ENCODE data around the gene HDAC4.

Gene HDAC4

DNA sequence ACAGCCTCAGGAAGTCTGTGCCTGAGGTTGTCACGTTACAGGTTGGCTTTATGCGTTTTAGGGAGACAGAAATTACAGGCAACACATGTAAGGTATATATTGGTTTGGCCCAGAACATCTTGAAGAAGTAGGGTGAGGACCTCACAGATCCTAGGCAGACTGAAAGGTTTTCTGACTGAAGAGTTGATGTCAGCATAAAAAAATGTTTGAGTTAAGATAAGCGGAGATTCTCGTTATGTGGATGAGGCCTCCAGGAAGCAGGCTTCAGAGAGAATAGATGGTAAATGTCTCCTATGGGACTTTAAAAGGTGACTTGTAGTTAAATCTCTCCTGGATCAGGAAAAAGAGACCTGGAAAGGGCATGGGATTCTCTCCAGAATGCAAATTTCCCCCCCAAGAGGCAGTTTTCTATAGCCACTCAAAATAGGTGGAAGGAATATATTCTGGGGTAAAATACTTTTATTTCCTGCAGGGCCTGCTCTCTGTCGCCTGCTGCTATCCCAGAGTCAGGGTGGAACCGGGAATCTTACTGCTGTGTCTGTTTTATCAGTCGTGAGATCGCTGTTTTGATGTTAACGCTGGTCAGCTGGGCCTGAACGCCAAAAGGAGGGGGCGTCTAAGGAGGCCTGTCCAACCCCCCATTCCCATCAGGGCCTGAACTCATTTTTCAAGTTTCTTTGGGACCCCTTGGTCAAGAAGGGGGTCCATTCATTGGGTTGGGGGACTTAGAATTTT, 171.1 kb downstream of the HDAC4 start:
- FAIRE-seq: no peak

DNA sequence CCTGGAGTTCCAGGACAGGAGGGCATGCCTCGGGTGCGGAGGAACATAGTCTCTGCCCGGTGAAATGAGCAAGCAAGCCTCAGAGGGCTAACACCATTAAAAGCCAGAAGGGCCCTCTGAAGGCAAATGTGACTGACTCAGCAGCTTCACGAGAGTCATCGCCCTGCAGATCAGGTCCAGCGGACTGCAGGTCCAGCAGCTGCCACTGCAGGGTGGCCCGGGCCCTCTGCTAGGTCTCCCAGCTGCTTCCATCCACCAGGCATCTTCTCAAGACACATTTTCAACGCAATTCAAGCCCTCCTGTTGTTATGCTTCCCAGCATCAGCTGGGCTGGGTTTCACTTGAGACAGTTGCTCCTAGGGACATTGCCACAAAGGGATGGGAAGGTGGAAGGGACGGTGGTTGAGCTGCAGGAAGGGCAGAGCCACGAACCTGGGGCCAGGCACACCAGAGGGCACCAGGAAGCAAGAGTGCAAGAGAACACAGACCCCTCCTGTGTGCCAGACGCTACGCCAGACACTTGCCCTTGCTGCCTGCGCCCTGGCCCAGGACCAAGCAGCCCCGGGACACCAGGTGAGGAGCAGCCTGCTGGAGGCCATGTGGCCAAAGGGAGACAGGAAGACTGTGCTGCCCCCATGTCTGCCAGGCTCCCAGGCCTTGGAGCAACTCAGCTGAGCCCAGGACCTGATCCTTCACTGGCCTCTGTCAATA, 173.0 kb downstream of the HDAC4 start:
- no peak for FAIRE-seq

DNA sequence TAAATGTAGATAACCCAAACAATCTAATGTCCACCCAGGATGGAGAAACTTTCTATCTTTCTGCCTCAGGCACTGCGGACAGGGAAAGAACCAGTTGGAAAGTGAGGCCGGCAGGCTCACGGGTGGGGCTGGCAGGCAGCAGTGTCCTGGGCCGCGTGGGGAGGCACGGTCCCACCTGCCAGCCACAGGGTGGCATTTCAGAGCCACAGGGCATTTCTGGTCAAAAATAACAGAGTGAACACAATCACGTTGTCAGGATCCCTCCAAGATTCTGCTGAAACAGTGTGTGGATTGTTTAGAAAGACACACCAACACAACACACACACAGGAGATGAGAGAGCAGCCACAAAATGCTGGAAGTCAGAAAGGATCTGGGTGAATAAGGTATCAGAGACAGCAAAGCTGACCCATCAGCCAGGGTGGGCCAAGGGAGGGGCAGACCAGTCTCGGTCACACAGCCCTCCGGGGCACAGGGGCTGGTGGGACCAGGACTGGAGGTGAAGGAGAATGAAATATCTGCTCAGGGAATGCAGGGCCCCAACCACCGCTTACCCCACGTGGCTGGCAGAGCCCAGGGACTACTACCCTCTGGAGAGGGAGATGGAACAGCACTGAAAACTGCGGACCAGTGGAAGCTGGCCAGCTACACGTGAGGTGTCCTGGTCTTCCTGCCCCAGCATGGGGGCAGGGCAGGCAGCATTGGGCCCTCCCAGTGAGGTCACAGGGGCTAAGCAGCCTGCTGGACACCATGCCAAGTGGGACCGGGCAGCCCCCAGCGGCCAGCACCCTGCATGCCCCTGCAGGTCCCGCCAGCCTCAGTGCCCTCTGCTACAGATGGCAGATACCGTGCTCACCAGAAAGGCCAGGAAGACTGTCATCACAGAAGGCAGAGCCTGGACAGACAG, 173.9 kb downstream of the HDAC4 start:
- no peak for FAIRE-seq

DNA sequence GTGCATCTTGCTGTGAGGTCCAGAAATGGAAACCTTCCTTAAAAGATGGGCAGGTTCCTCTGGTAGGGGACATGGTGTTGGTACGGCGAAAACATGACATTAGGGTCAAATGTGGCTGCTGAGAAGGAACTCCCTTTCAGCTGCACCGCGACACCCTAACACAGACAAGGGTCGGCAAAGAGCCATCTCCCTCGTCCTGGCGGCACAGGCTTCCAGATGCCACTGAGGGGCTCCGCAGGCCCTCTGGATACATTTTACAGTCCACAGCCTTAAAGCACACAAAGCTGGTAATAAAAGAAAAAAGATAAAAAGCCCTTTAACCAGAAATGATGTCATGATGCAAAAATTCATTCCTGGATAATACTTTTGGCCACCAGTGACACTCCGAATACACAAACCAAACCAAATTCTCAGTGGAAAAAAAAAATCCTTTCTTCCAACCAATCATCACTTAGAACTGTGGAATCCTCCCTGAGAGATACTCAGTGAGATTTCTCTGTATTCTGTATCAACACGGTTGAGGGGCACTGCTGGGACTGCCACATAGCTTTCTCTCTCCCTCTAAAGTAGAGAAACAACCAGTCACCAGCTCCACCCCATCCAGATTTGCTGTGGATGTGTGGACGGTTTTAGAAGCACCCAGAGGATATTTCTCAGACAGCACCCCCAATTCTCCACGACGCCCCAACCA, 174.8 kb downstream of the HDAC4 start:
- FAIRE-seq: no peak

DNA sequence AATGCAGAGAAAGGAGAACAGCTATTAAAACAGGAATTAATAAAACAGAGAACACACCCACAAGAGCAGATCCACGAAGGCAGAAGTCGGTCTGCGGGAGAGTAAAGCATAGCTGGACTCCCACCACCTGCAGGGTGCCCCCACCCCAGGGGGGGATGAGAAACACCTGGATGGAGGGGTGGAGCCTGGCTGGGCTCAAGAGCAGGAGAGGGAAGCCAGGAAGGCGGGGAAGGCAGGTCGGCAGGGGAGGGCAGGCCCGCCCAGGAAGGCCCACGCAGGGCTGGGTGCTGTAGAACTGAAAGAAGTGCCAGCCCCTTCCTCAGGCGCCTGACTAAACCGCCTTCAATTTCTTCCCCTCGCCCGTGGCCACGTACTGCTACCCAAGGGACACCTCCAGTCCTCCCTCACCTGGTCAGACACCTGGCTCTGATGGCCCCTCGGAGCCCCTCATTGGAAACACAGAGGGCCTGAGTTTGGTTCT, 175.4 kb downstream of the HDAC4 start:
- FAIRE-seq: no peak

DNA sequence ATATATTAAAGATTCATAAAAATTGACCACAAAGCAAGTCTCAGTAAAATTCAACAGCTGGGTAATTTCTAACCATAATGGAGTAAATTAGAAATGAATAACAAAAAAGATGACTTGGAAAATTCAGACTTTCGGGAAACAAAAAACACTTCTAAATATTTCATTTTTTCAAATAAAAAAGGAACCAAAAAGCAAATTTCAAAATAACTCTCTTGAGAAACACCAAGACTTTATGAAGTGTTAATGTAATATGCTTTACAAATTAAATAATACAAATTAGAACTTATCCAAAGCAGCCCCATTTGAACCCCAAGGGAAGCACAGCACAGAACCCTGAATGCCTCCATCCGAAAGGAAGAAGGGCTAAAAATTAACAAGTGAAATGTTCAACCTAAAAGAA, 175.9 kb downstream of the HDAC4 start:
- peak; percentile 51 for FAIRE-seq

DNA sequence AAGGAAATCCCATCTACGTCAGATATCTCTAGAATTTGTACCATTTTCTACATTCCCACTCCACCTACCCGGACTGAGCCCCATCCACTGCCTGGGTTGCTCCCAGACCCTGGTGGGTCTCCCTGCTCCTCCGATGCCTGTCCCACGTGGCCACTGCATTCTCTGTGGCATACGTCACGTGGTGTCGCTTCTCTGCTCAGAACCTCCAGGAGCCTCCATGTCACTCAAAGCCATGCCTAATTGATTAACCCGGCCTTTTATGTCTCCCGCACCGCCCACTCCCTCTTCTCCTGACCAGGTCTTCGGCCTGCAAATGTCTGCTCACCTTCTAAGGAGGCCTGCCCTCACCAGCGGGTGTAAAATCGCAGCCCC, 176.6 kb downstream of the HDAC4 start:
- FAIRE-seq: no peak

DNA sequence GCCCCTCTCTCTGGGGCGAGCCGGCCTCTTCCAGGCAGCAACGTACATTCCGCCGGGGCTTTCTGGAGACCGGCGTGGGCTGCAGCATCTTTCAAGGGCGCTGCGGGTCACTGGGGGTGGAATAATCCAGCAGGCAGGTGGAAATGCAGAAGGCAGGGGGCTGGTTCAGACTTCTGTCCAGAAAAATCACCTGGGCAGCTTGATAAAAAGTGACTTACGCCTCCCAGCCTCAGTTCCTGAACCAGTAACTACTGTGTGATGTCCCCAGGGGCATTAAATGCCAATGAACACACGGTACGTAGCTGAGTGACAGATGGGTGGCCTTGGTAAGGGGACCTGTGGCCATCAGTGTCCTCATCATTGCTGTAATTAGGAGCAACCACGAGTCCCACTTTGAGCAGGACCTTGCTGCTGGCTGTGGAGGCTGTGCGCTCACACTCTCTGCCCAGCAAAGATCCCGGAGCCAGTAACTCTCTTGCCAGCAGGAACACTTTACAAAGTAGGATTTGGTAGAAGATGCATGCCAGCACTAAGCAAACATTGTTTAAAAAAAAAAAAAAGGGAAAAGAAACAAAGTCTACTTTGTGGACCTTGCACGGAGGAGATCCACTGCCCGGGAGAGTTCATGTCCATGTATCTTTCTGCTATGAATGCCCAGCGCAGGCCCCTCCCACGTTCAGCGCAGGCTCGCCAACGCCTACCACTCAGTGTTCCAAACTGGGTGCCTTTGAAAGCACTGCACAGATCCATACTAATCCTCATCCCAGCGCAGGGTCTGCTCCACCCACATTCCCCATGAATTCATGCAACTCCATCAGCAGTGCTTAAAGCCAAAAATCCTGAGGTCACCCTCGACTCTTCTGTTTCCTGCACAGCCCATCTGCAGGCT, 177.3 kb downstream of the HDAC4 start:
- FAIRE-seq: no peak

DNA sequence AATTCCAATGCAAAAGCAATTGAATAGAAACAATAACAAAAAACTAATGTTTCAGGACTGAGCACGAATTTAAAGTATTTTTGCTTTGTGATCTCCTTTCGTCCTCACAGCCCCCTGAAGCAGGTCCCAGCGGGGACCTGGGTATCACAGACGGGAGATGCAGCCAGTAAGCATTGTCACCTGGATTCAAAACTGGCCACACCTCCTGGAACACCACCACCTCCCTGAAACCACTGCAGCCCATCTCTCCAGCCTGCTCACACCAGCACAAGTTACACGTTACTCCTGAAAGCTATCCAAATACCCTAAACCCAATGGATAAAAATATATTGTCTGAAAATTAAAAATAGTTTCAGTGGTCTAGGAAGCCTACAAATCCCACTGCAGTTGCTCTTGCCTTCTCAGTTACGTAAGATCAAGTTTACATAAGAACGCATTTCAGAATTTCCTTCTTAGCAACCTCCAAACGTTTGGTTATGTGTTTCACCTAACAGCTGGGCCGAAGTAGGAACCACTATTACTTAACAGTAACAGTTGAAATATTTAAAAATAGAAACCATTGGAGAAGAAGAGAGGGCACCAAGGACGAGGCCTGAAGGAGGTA, 178.0 kb downstream of the HDAC4 start:
- no peak for FAIRE-seq

DNA sequence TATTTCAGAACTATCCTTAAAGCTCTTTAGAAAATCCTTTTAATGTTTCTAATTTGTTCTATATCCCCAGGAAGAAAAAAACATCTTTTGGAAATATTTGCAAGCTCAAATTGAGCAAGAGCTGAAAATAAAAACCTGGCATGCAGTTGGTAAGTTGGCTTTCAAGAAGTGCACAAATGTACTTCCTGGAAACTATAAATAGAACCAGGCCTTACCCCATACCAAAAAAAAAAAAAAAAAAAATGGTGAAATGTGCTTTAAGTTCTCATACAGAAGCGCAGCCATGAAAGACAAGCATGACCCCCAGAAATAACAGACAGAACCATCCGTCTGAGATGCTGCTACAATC, 178.5 kb downstream of the HDAC4 start:
- no peak for FAIRE-seq

DNA sequence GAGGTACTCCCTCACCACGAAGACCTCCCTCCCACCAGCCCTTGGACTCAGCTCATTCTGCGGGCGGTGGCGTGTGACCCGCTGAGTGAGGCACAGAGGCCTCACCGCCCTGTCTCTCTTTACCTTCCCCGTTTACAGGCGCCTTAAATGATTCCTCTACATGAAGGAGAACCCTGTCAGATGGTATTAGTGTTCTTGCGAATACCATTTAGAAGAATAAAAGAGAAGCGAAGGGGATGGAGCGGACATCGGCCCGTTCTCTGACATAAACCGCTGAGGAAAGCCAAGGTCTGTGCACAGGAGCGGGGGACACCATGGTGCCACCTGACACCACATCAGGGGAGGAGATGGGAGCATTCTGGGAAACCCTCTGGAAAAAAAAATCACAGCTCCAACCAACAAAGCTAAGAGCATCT, 179.8 kb downstream of the HDAC4 start:
- no peak for FAIRE-seq

DNA sequence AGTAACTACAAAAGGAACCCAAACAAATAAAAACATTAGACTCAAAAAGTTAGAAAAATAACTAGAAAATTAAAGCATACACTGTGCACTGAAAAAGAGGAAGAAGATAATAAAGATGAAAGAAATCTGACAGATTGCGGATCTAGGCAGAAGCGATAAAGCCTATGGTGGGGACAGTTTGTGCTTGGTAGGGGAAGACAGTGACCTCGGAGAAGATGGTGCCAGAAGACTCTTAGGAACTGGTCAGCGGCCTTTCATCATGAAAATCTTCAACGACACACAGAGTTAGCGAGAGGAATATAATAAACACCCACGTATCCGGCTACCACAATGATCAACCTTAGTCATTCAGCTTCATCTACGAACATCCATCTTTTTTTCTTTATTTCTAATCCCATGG, 180.5 kb downstream of the HDAC4 start:
- FAIRE-seq: no peak

DNA sequence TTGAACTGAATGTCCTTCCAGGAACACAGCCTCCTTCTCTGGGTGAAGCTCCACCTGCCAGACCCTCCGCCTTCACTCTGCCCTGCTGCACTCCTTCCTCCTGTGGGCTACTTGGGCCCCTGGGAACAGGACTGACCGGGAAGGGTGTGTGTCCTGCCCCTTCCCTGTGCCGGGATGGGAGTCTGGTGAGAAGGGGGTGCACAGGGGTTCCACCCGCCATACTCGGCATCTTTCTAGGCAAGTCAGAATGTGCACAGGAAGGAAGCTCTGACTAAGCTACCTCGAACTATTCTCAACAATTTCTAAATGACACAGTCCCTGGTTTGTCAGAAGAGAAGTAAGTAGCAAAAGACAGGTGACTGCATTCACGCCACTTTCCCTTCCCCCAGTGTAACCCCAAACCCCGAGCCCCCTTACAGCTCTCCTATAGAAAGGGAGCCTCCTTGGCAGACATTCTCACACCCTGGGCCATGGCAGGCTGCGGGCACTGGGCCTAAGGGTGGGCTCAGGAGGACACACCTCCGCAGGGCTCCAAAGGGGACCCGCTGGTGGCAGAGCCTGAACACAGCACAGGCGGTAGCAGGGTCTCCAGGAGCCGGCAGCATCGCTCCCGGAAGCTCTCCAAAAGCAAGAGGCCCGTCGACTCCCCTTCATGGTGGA, 184.1 kb downstream of the HDAC4 start:
- no peak for FAIRE-seq

DNA sequence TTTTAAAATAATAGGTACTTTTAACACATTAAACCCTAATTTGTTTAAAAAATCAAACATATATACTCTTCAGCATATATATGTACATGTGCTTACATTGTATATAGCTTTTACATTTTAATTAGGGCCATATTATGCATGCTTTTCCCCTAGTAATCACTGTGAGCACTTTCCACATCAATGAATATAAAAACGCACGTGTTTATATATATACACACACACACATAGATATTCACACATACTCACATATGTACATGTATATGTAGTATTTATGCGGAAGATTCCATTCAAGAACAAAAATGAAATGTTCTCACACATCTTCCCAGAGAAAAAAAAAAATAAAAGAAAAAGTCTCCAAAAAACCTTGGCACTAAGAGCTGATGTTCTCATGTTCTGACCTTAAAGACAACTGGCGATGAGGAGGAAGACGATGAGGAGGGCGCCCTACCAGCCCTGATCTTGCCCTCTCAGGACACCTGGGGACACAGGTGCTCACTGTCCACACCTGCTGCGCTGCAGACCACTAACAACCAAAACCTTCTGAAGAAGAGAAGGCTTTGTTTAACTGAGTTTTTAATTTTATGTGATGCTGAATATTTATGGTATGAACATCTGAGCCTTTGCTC, 184.7 kb downstream of the HDAC4 start:
- no peak for FAIRE-seq

DNA sequence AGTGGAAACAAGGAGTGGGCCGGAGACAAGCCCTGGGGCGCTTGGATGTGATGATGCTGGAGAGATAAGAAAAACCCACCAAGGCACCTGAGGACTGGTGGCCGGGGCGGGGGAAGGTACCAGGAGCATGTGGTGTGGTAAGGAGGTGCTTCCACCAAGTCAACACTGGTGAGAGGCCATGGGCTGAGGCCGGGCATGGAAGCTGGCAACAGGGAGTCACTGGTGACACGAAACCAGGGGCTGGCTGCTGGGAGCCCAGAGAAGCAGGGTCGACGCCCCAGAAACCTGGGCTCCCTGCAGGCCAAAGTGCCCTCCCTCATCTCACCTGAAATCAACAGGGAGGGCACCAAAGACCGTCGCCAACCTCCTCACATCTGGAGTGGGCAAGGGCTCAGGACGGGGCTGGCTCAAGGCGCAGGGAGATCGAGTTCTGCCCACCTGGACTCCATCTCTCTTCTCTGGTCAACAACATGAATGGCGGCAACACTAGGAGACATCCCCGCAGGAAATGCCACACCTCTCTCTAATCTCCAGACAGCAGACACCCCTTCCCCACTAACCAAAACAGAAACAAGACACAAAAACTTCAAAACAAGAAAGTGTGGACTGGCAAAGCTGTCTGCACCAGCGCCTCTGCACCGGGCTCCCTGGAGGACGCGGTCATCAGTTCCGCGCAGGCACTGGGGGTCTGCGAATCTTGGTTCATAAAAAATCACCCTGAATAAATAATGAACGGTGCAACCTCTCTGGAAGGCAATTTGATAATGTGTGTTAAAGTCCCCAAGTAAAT, 185.5 kb downstream of the HDAC4 start:
- FAIRE-seq: no peak

DNA sequence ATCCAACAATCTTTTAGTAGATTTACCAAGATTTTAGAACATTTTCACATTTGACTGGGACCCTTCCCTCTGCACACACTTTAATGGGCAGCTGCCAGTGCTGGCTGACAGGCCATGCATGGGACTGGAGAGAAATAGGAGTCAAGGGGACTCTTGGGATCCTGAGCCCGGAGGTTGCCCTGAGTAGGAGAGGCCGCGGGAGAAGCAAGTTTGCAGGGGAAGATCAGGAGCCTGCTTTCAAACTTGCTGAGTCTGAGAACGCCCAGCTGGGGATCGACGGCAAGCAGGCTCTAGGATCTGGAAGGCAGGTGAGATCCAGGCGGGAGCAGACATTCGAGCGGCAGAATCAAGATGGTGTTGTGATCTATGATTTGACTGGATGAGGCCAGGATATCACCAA, 186.1 kb downstream of the HDAC4 start:
- FAIRE-seq: no peak

DNA sequence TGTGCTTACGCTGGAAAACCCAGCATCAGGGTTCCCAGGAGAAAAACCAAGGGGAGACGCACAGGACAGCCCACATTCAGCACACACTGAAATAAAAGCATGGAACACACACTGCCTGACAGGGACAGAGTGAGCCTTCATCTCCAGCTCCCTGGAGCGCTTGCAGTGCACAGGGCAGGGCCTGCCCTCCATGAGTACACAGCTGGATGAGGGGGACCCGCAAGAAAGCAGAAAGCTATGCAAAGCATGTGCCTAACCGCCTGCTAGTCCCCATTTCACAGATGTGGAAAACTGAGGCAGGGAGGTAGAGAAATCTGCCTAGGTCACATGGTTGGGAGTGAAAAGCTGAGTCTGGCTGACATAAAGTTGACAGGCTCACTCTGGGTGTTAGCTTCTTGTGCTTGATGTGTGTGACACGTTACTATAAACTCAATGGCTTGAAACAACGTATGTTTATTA, 187.1 kb downstream of the HDAC4 start:
- no peak for FAIRE-seq

DNA sequence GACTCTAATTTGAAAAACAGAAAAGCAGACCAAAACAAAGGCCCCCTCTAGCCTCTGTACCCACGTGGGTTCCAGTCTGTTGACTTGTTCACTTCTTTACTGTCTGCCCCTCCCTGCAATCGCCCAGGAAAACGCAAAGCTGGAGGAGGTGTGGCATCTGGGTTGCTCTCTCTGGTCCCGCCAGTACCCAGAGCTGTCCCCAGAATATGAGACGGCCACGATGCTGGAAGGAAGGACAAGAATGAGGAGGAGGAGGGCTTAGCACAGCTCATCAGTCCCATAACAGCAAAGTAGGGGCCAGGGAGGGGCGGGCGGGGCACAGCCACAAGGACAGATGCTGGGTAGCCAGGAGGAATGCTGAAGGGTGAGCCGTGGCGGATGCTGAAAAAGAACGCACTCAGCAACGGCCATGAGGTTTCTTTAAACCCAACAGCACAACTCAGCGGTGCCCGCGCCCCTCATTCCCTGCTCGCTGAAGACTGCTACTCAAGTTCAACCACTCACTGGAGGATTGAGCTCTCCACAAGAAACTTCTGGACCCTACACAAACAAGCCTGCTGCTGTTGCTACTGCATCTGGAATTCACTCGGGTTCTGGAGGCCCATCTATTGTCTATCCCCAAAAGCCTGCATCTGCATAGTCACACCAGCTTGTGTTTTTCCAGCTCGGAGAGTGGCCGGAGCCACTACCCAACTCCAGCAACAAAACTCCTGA, 187.7 kb downstream of the HDAC4 start:
- no peak for FAIRE-seq
